Subcutaneous abdominal adipose tissue (tissue), 5 donors: ENCODE measurements around the gene CHCHD6.
"Not testable (repeated sequence)": the region's sequence is repeated elsewhere in the genome, so short reads cannot be mapped to it uniquely, and the experiment has no call there.

Experiments used
- H3K27ac ChIP-seq: one replicate; pipeline ENCODE4 v1.7.0; 2013; ENCODE audit warnings: low read depth, mild to moderate bottlenecking, inconsistent platforms, low read length, moderate library complexity
- H3K27me3 ChIP-seq, 5 donors: one replicate each; pipeline ENCODE4 v1.7.0; 2013; ENCODE audit warnings: low read length in 5 of 5, inconsistent platforms in 1 of 5; ENCODE audit not compliant: control insufficient read depth in 5 of 5, insufficient read depth in 4 of 5
- H3K36me3 ChIP-seq, 5 donors: one replicate each; pipeline ENCODE4 v1.7.0; 2013; ENCODE audit warnings: low read length in 5 of 5; ENCODE audit not compliant: control insufficient read depth in 5 of 5, insufficient read depth in 5 of 5
- H3K4me1 ChIP-seq, 5 donors: one replicate each; pipeline ENCODE4 v1.7.0; 2013; ENCODE audit warnings: low read length in 5 of 5, mild to moderate bottlenecking in 3 of 5, moderate library complexity in 1 of 5; ENCODE audit not compliant: control insufficient read depth in 5 of 5, insufficient read depth in 5 of 5
- H3K4me3 ChIP-seq, 5 donors: one replicate each; pipeline ENCODE4 v1.7.0; 2013; ENCODE audit warnings: low read length in 5 of 5, low read depth in 1 of 5
- H3K9ac ChIP-seq, 5 donors: one replicate each; pipeline ENCODE4 v1.7.0; 2013; ENCODE audit warnings: low read length in 5 of 5, mild to moderate bottlenecking in 4 of 5, moderate library complexity in 3 of 5
- H3K9me3 ChIP-seq, 5 donors: one replicate each; pipeline ENCODE4 v1.7.0; 2013; ENCODE audit warnings: low read length in 5 of 5; ENCODE audit not compliant: control insufficient read depth in 5 of 5
- donor health status: healthy.
- donor health status: healthy.
- donor health status: healthy.
- donor health status: healthy.
- donor health status: healthy.

CHCHD6 gene

GRCh38 chr3:126781889-126782491 lies 78.0 kb downstream of the CHCHD6 start:
- Histone ChIP-seq H3K4me1 (peaks cover 3 to 19% (median 6%) of the 10 kb centered on the region in 5 donors), H3K4me3 (no peak overlapping the region), H3K27ac (peak overlapping the region; percentile 66), H3K27me3 (no peaks in the 10 kb centered on the region), H3K9me3 (no peaks in the 10 kb centered on the region), H3K9ac (no peak overlapping the region), H3K36me3 (no peaks in the 10 kb centered on the region)

- Histone ChIP-seq H3K9me3 (no peaks in the 10 kb centered on the region), H3K4me1 (peaks cover 3 to 19% (median 6%) of the 10 kb centered on the region in 5 donors), H3K27me3 (no peaks in the 10 kb centered on the region), H3K36me3 (no peaks in the 10 kb centered on the region), H3K9ac (no peak overlapping the region), H3K4me3 (no peak overlapping the region), H3K27ac (peak overlapping the region; percentile 66)
Measured at GRCh38 chr3:126782536-126782935, 78.5 kb downstream of the CHCHD6 start.

DNA sequence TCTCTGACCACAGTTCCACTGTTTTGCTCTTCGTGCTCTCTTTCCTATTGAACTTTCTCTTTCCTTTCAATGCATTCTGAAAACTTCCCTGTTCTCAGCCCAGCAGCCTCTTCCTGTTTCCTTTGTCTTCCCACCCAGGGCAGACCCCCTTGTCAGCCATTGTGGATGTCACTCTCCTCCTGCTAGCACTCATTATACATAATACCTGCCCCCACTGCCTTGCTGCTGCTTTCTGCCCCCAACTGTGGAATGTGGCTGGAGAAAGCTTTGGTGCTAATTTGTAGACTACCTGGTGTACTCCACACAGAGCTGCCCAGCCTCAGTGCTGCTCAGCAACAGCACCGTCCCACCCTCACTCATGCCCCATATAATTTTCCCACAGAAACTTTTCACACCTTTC lies 80.2 kb downstream of the CHCHD6 start:
- Histone ChIP-seq H3K27me3 (no peaks in the 10 kb centered on the region), H3K36me3 (no peaks in the 10 kb centered on the region), H3K27ac (no peak overlapping the region), H3K4me1 (peaks cover 3 to 19% (median 6%) of the 10 kb centered on the region in 5 donors), H3K9ac (no peak overlapping the region), H3K4me3 (no peak overlapping the region), H3K9me3 (no peaks in the 10 kb centered on the region)

DNA sequence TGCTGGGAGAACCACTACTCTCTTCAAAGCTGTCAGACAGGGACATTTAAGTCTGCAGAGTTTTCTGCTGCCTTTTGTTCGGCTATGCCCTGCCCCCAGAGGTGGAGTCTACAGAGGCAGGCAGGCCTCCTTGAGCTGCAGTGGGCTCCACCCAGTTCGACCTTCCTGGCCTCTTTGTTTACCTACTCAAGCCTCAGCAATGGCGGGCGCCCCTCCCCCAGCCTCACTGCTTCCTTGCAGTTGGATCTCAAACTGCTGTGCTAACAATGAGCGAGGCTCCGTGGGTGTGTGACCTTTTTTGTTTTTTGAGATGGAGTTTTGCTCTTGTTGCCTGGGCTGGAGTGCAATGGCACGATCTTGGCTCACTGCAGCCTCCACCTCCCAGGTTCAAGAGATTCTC lies 87.3 kb downstream of the CHCHD6 start:
- H3K27me3 ChIP-seq, H3K9ac ChIP-seq, H3K9me3 ChIP-seq, H3K27ac ChIP-seq, H3K36me3 ChIP-seq, H3K4me1 ChIP-seq, H3K4me3 ChIP-seq: not testable (repeated sequence)

DNA sequence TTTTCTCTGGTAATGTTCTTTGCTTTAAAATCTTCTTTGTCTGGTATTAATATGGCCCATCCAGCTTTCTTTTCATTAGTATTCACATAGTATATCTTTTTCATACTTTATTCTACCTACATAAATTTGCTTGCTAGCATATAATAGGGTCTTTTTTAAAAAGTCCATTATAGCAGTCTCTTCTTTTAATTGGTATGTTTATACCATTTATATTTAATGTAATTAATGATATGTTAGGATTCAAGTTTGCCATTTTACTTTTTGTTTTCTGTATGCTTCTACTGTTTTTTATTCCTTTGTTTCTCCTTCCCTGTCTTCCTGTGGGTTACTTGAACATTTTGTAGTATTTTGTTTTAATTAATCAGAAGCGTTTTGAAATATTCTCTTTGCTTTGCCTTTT lies 89.0 kb downstream of the CHCHD6 start:
- Histone ChIP-seq H3K9ac (no peak overlapping the region), H3K4me1 (no peaks in the 10 kb centered on the region), H3K36me3 (no peaks in the 10 kb centered on the region), H3K27me3 (no peaks in the 10 kb centered on the region), H3K27ac (no peak overlapping the region), H3K9me3 (peaks cover 0 to 8% (median 5%) of the 10 kb centered on the region in 5 donors), H3K4me3 (no peak overlapping the region)

DNA sequence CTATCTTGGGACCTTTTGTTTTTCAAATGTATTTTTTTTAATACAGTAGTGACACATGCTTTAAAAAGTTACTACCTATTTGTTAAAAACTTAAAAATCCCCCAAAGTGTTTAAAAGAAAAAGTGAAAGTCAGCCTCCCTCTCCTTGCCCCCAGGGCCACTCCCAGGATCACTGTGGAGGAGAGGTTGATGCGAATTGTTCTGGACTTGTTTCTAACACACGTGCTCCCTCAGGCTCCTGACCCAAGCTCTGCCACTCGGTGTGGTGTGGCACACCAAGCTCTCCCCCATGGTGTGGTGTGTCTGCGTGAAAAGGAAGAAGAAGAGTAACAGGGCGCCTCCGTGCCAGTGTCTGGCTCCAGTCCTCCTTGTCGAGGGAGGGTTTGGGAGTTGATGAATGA lies 93.5 kb downstream of the CHCHD6 start:
- H3K9ac ChIP-seq: no peak overlapping the region
- peaks cover 0 to 8% (median 3%) of the 10 kb centered on the region in 5 donors for H3K9me3 ChIP-seq
- no peak overlapping the region for H3K4me3 ChIP-seq
- H3K27ac ChIP-seq: no peak overlapping the region
- H3K27me3 ChIP-seq: no peaks in the 10 kb centered on the region
- H3K36me3 ChIP-seq: no peaks in the 10 kb centered on the region
- H3K4me1 ChIP-seq: no peaks in the 10 kb centered on the region

- Histone ChIP-seq H3K9me3 (no peaks in the 10 kb centered on the region), H3K36me3 (no peaks in the 10 kb centered on the region), H3K4me1 (no peaks in the 10 kb centered on the region), H3K4me3 (no peak overlapping the region), H3K27ac (no peak overlapping the region), H3K27me3 (no peaks in the 10 kb centered on the region), H3K9ac (no peak overlapping the region)
Measured at GRCh38 chr3:126798521-126798920, 94.5 kb downstream of the CHCHD6 start.

GRCh38 chr3:126799099-126799498 lies 95.1 kb downstream of the CHCHD6 start:
- no peaks in the 10 kb centered on the region for H3K9me3 ChIP-seq
- no peak overlapping the region for H3K27ac ChIP-seq
- H3K4me1 ChIP-seq: no peaks in the 10 kb centered on the region
- H3K36me3 ChIP-seq: no peaks in the 10 kb centered on the region
- H3K4me3 ChIP-seq: no peak overlapping the region
- no peaks in the 10 kb centered on the region for H3K27me3 ChIP-seq
- H3K9ac ChIP-seq: no peak overlapping the region

GRCh38 chr3:126801312-126801711 lies 97.3 kb downstream of the CHCHD6 start:
- H3K27me3 ChIP-seq, H3K4me3 ChIP-seq, H3K4me1 ChIP-seq, H3K27ac ChIP-seq, H3K9me3 ChIP-seq, H3K36me3 ChIP-seq, H3K9ac ChIP-seq: not testable (repeated sequence)

DNA sequence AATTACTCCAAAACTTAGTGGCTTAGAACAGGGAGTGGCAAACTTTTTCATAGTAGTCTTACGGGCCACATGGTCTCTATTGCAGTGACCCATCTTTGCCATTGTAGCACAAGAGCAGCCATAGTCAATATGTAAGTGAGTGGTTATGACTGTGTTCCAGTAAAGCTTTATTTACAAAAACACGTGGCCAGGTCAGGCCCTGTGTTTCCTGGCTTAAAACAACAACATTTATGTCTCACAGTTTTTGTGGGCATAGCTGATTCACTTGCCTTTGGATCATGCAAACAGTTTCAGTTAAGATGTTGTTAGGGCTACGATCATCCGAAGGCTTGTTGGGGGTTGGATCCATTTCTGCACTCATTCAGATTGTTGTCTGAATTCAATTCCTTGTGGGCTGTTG lies 103.8 kb downstream of the CHCHD6 start:
- Histone ChIP-seq H3K36me3 (no peaks in the 10 kb centered on the region), H3K27ac (no peak overlapping the region), H3K27me3 (no peaks in the 10 kb centered on the region), H3K9ac (no peak overlapping the region), H3K4me3 (no peak overlapping the region), H3K9me3 (no peaks in the 10 kb centered on the region), H3K4me1 (peaks cover 0 to 3% (median 0%) of the 10 kb centered on the region in 5 donors)

GRCh38 chr3:126811530-126811929 lies 107.5 kb downstream of the CHCHD6 start:
- Histone ChIP-seq H3K36me3 (no peaks in the 10 kb centered on the region), H3K4me1 (peaks cover 0 to 4% (median 3%) of the 10 kb centered on the region in 5 donors)

More at GRCh38 chr3:126811530-126811929, 107.5 kb downstream of the CHCHD6 start:
- H3K9ac ChIP-seq: no peak overlapping the region
- no peak overlapping the region for H3K4me3 ChIP-seq
- H3K9me3 ChIP-seq: no peaks in the 10 kb centered on the region
- H3K27ac ChIP-seq: no peak overlapping the region
- H3K27me3 ChIP-seq: no peaks in the 10 kb centered on the region
